Embryonic facial prominence (tissue), 1 donor: ENCODE measurements around the gene IL7R.
"Not testable (repeated sequence)": the region's sequence is repeated elsewhere in the genome, so short reads cannot be mapped to it uniquely, and the experiment has no call there.

Experiments
- DNase-seq: peaks from one replicate; pipeline ENCODE4 v3.0.0-alpha.2; 2016; ENCODE audit errors: extremely low spot score

IL7R gene

GRCh38 chr5:35876922-35877321, 20.2 kb downstream of the IL7R start:
- DNase-seq = no peak

- no peak for DNase-seq
Measured at GRCh38 chr5:35877655-35878054, 21.0 kb downstream of the IL7R start.

GRCh38 chr5:35878079-35878478, 21.4 kb downstream of the IL7R start:
- DNase-seq = no peak

GRCh38 chr5:35879096-35879495, 22.4 kb downstream of the IL7R start:
- DNase-seq = no peak

- DNase-seq = no peak
Measured at GRCh38 chr5:35879649-35880048, 23.0 kb downstream of the IL7R start.

- no peak for DNase-seq
Measured at GRCh38 chr5:35880156-35880555, 23.5 kb downstream of the IL7R start.

- no peak for DNase-seq
Measured at GRCh38 chr5:35881758-35882157, 25.1 kb downstream of the IL7R start.

- no peak for DNase-seq
Measured at GRCh38 chr5:35884191-35884769, 27.6 kb downstream of the IL7R start.

- no peak for DNase-seq
Measured at GRCh38 chr5:35884773-35885172, 28.1 kb downstream of the IL7R start.

- DNase-seq = no peak
Measured at GRCh38 chr5:35886381-35886780, 29.7 kb downstream of the IL7R start.

- DNase-seq = no peak
Measured at GRCh38 chr5:35887321-35888100, 30.8 kb downstream of the IL7R start.

GRCh38 chr5:35890021-35891020, 33.6 kb downstream of the IL7R start:
- DNase-seq = no peak

- DNase-seq = not testable (repeated sequence)
Measured at GRCh38 chr5:35892799-35893198, 36.1 kb downstream of the IL7R start.

GRCh38 chr5:35894131-35894530, 37.4 kb downstream of the IL7R start:
- no peak for DNase-seq

- DNase-seq = no peak
Measured at GRCh38 chr5:35898952-35899660, 42.4 kb downstream of the IL7R start.

- no peak for DNase-seq
Measured at GRCh38 chr5:35899800-35900199, 43.1 kb downstream of the IL7R start.

GRCh38 chr5:35900972-35901695, 44.4 kb downstream of the IL7R start:
- no peak for DNase-seq

- DNase-seq = no peak
Measured at GRCh38 chr5:35902046-35902672, 45.5 kb downstream of the IL7R start.

GRCh38 chr5:35903631-35904203, 47.0 kb downstream of the IL7R start:
- DNase-seq = no peak

GRCh38 chr5:35904443-35905132, 47.9 kb downstream of the IL7R start:
- DNase-seq = no peak
